HepG2 (cell line): ENCODE data around the gene BET1L. TPM values are rescaled to one million over a fixed set of nuclear protein-coding genes. Genes with fewer than 3 reads are reported as not detected.

Experiments
- BCL6 ChIP-seq: IDR thresholded peaks from 2 replicates; pipeline ENCODE4 v1.6.1; 2016; ENCODE audit warnings: missing genetic modification reagents, missing compliant biosample characterization
- SOX5 ChIP-seq: IDR thresholded peaks from 2 replicates; pipeline ENCODE4 v1.6.1; 2016; ENCODE audit warnings: borderline replicate concordance
- TAF1 ChIP-seq: sonication (generic); formaldehyde crosslinking; IDR thresholded peaks from 2 replicates; pipeline ENCODE4 v1.4.0; 2020; ENCODE audit warnings: missing genetic modification reagents
- YEATS2 ChIP-seq: sonication (generic); formaldehyde crosslinking; IDR thresholded peaks from 2 replicates; pipeline ENCODE4 v1.4.0; 2020; ENCODE audit warnings: missing genetic modification reagents, borderline replicate concordance
- ZFX ChIP-seq: sonication (generic); formaldehyde crosslinking; IDR thresholded peaks from 2 replicates; pipeline ENCODE4 v1.4.0; 2020; ENCODE audit warnings: mild to moderate bottlenecking, low read depth, missing genetic modification reagents, moderate library complexity
- ZNF337 ChIP-seq: sonication (generic); formaldehyde crosslinking; IDR thresholded peaks from 2 replicates; pipeline ENCODE4 v1.5.1; 2020; ENCODE audit warnings: missing genetic modification reagents, low read depth, mild to moderate bottlenecking, borderline replicate concordance
- ZNF724P ChIP-seq: sonication (generic); formaldehyde crosslinking; IDR thresholded peaks from 2 replicates; pipeline ENCODE4 v1.8.0; 2022; ENCODE audit warnings: missing genetic modification reagents, borderline replicate concordance
- polyA plus RNA-seq, 8 experiments: library from polyadenylated mRNA; depleted of rRNA in 3 of 8; stranded (reverse) in 7 of 8; unstranded in 1 of 8; fragments of >200 nt; fragmentation: Illumina TruSeq in 4 of 8; extraction: Trizol in 4 of 8; gene quantifications; 2 replicates each; pipeline versions ENCODE4 v1.2.1 to v1.2.3, GENCODE V29; 2011 to 2016; ENCODE audit warnings: low read depth in 4 of 8, missing spikeins in 1 of 8, mixed read lengths in 1 of 8; ENCODE audit not compliant: insufficient read depth in 1 of 8
- total RNA-seq, 5 experiments: library from RNA; depleted of rRNA; stranded (reverse); fragments of >200 nt; fragmentation: Illumina TruSeq; extraction: Trizol; gene quantifications; 2 replicates each; pipeline ENCODE4 v1.2.3, GENCODE V29; 2016; ENCODE audit warnings: low read depth in 1 of 5
- TF ChIP-seq, protein P1 (sequence below): sonication (generic); formaldehyde crosslinking; IDR thresholded peaks from 2 replicates; pipeline ENCODE4 v1.5.0; 2020; ENCODE audit warnings: mild to moderate bottlenecking, missing genetic modification reagents, borderline replicate concordance
- TF ChIP-seq, protein P2 (sequence below): sonication (generic); formaldehyde crosslinking; conservative IDR thresholded peaks from 2 replicates; pipeline ENCODE4 v1.4.0; 2020; ENCODE audit warnings: missing genetic modification reagents
- TF ChIP-seq, protein P3 (sequence below): sonication (generic); formaldehyde crosslinking; conservative IDR thresholded peaks from 2 replicates; pipeline ENCODE4 v1.8.0; 2022; ENCODE audit warnings: missing genetic modification reagents
- TF ChIP-seq, protein P4 (sequence below): sonication (generic); formaldehyde crosslinking; IDR thresholded peaks from 2 replicates; pipeline ENCODE4 v1.8.1; 2022; ENCODE audit warnings: low read depth, mild to moderate bottlenecking, missing genetic modification reagents
- TF ChIP-seq, protein P5 (sequence below): sonication (generic); formaldehyde crosslinking; IDR thresholded peaks from 2 replicates; pipeline ENCODE4 v1.4.0; 2020; ENCODE audit warnings: missing genetic modification reagents, borderline replicate concordance

BET1L gene
- total and polyA plus RNA-seq, 2 of the 13 experiments (the other 11 are each of a cell fraction or from before 2014, with no cell fraction given), result 26.2 to 59.6 TPM

DNA sequence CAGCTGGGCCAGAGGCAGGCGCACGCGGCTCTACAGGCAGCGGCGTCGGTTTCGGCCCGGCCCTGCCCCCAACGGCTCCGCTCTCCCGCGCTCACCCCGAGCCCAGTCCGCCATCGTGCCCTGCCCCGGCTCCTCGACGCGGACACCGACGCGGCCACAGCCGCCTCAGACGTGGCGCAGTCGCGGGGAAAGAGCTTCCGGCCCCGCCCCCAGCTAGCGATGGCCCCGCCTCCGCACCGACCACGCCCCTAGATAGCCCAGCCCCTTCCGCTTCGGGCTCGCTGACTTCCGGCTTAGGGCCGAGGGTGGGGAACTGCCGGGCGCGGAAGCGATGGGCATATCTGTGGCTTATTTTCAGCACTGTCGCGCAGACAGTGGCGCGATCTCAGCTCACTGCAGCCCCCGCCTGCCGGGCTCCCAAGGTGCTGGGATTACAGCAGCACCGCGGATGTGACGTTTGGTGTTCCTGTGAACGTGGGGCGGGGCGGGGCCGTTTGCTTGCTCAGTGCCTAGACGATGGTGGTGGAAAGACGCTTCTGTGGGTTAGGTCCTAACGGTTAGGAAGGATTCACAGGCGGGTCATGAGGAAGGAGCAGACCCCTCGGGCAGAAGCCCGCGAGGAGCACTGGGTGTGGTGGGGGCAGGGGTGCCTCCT, at the start of gene BET1L, which contains the start of gene RIC8A (continued):
- TF ChIP-seq SOX5 (CRISPR knock-in tag) (peak; percentile 54; the same call in 1 of the 2 replicates), YEATS2 (peak; percentile 86), ZNF337 (CRISPR knock-in tag) (0 out of 2 replicates have a peak, but pooled peaks have one; percentile 73), BCL6 (CRISPR knock-in tag) (0 out of 2 replicates have a peak, but pooled peaks have one; percentile 12), ZFX (peak; percentile 97), TAF1 (CRISPR knock-in tag) (peak; percentile 96), ZNF724P (peak; percentile 93; the same call in 1 of the 2 replicates)
- TF ChIP-seq, protein P1, sequence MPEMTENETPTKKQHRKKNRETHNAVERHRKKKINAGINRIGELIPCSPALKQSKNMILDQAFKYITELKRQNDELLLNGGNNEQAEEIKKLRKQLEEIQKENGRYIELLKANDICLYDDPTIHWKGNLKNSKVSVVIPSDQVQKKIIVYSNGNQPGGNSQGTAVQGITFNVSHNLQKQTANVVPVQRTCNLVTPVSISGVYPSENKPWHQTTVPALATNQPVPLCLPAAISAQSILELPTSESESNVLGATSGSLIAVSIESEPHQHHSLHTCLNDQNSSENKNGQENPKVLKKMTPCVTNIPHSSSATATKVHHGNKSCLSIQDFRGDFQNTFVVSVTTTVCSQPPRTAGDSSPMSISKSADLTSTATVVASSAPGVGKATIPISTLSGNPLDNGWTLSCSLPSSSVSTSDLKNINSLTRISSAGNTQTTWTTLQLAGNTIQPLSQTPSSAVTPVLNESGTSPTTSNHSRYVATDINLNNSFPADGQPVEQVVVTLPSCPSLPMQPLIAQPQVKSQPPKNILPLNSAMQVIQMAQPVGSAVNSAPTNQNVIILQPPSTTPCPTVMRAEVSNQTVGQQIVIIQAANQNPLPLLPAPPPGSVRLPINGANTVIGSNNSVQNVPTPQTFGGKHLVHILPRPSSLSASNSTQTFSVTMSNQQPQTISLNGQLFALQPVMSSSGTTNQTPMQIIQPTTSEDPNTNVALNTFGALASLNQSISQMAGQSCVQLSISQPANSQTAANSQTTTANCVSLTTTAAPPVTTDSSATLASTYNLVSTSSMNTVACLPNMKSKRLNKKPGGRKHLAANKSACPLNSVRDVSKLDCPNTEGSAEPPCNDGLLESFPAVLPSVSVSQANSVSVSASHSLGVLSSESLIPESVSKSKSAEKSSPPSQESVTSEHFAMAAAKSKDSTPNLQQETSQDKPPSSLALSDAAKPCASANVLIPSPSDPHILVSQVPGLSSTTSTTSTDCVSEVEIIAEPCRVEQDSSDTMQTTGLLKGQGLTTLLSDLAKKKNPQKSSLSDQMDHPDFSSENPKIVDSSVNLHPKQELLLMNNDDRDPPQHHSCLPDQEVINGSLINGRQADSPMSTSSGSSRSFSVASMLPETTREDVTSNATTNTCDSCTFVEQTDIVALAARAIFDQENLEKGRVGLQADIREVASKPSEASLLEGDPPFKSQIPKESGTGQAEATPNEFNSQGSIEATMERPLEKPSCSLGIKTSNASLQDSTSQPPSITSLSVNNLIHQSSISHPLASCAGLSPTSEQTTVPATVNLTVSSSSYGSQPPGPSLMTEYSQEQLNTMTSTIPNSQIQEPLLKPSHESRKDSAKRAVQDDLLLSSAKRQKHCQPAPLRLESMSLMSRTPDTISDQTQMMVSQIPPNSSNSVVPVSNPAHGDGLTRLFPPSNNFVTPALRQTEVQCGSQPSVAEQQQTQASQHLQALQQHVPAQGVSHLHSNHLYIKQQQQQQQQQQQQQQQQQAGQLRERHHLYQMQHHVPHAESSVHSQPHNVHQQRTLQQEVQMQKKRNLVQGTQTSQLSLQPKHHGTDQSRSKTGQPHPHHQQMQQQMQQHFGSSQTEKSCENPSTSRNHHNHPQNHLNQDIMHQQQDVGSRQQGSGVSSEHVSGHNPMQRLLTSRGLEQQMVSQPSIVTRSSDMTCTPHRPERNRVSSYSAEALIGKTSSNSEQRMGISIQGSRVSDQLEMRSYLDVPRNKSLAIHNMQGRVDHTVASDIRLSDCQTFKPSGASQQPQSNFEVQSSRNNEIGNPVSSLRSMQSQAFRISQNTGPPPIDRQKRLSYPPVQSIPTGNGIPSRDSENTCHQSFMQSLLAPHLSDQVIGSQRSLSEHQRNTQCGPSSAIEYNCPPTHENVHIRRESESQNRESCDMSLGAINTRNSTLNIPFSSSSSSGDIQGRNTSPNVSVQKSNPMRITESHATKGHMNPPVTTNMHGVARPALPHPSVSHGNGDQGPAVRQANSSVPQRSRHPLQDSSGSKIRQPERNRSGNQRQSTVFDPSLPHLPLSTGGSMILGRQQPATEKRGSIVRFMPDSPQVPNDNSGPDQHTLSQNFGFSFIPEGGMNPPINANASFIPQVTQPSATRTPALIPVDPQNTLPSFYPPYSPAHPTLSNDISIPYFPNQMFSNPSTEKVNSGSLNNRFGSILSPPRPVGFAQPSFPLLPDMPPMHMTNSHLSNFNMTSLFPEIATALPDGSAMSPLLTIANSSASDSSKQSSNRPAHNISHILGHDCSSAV (CRISPR knock-in tag), result no peak; the same call in 1 of the 2 replicates
- TF ChIP-seq, protein P2, sequence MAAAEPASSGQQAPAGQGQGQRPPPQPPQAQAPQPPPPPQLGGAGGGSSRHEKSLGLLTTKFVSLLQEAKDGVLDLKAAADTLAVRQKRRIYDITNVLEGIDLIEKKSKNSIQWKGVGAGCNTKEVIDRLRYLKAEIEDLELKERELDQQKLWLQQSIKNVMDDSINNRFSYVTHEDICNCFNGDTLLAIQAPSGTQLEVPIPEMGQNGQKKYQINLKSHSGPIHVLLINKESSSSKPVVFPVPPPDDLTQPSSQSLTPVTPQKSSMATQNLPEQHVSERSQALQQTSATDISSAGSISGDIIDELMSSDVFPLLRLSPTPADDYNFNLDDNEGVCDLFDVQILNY (CRISPR knock-in tag), result 0 out of 2 replicates have a peak, but pooled peaks have one; percentile 30
- TF ChIP-seq, protein P3, sequence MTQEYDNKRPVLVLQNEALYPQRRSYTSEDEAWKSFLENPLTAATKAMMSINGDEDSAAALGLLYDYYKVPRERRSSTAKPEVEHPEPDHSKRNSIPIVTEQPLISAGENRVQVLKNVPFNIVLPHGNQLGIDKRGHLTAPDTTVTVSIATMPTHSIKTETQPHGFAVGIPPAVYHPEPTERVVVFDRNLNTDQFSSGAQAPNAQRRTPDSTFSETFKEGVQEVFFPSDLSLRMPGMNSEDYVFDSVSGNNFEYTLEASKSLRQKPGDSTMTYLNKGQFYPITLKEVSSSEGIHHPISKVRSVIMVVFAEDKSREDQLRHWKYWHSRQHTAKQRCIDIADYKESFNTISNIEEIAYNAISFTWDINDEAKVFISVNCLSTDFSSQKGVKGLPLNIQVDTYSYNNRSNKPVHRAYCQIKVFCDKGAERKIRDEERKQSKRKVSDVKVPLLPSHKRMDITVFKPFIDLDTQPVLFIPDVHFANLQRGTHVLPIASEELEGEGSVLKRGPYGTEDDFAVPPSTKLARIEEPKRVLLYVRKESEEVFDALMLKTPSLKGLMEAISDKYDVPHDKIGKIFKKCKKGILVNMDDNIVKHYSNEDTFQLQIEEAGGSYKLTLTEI, result no peak
- TF ChIP-seq, protein P4, sequence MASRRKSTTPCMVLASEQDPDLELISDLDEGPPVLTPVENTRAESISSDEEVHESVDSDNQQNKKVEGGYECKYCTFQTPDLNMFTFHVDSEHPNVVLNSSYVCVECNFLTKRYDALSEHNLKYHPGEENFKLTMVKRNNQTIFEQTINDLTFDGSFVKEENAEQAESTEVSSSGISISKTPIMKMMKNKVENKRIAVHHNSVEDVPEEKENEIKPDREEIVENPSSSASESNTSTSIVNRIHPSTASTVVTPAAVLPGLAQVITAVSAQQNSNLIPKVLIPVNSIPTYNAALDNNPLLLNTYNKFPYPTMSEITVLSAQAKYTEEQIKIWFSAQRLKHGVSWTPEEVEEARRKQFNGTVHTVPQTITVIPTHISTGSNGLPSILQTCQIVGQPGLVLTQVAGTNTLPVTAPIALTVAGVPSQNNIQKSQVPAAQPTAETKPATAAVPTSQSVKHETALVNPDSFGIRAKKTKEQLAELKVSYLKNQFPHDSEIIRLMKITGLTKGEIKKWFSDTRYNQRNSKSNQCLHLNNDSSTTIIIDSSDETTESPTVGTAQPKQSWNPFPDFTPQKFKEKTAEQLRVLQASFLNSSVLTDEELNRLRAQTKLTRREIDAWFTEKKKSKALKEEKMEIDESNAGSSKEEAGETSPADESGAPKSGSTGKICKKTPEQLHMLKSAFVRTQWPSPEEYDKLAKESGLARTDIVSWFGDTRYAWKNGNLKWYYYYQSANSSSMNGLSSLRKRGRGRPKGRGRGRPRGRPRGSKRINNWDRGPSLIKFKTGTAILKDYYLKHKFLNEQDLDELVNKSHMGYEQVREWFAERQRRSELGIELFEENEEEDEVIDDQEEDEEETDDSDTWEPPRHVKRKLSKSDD (CRISPR knock-in tag), result peak; percentile 62; the same call in 1 of the 2 replicates
- TF ChIP-seq, protein P5, sequence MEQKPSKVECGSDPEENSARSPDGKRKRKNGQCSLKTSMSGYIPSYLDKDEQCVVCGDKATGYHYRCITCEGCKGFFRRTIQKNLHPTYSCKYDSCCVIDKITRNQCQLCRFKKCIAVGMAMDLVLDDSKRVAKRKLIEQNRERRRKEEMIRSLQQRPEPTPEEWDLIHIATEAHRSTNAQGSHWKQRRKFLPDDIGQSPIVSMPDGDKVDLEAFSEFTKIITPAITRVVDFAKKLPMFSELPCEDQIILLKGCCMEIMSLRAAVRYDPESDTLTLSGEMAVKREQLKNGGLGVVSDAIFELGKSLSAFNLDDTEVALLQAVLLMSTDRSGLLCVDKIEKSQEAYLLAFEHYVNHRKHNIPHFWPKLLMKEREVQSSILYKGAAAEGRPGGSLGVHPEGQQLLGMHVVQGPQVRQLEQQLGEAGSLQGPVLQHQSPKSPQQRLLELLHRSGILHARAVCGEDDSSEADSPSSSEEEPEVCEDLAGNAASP (CRISPR knock-in tag), result 0 out of 2 replicates have a peak, but pooled peaks have one; percentile 12
